HEK293 (cell line): ENCODE measurements around the gene EPHX1.

Experiments
- CTCF ChIA-PET: fragments of 350-600 bp; formaldehyde crosslinking; extraction: SDS; loops from one replicate; lab custom pipeline; 2021; ENCODE audit warnings: antibody characterized with exemption; lab: Yijun Ruan, JAX
- POLR2A ChIA-PET: fragments of 300-600 bp; formaldehyde crosslinking; extraction: SDS; loops from one replicate; lab custom pipeline; 2020; ENCODE audit warnings: antibody characterized with exemption, inconsistent platforms; lab: Yijun Ruan, JAX
- H3K27ac ChIP-seq: fragments of 200-500 bp; sonication (Bioruptor generic); 2 replicates; pipeline ENCODE4 v1.5.1; 2014; ENCODE audit warnings: low read depth, low read length, control low read depth, inconsistent platforms; ENCODE audit errors: extremely low read depth
- H3K36me3 ChIP-seq, 2 experiments: fragments of 200-500 bp in 1 of 2; sonication (Bioruptor generic) in 1 of 2; 1 replicate in 1 of 2; 2 replicates in 1 of 2; pipeline ENCODE4 v1.5.1; 2014 to 2017; ENCODE audit warnings: inconsistent platforms in 2 of 2, low read length in 2 of 2; ENCODE audit not compliant: control insufficient read depth in 2 of 2, insufficient read depth in 1 of 2
- H3K4me1 ChIP-seq: fragments of 200-500 bp; sonication (Bioruptor generic); 2 replicates; pipeline ENCODE4 v1.5.1; 2014; ENCODE audit warnings: mild to moderate bottlenecking, low read length, inconsistent platforms; ENCODE audit not compliant: control insufficient read depth, insufficient read depth
- H3K4me3 ChIP-seq: 2 replicates; pipeline ENCODE4 v1.5.1; 2011; ENCODE audit warnings: low read depth, mild to moderate bottlenecking, control low read depth, low read length, moderate library complexity
- H3K9me3 ChIP-seq: fragments of 200-500 bp; sonication (Bioruptor generic); 2 replicates; pipeline ENCODE4 v1.5.1; 2014; ENCODE audit warnings: low read depth, low read length, inconsistent platforms; ENCODE audit not compliant: control insufficient read depth, insufficient read depth
- CTCF ChIP-seq: fragments of 450-650 bp; formaldehyde crosslinking; IDR thresholded peaks from 2 replicates; pipeline ENCODE4 v1.5.1; 2016; ENCODE audit warnings: missing biosample characterization, missing genetic modification characterization
- GLI4 ChIP-seq: fragments of 450-650 bp; formaldehyde crosslinking; IDR thresholded peaks from 2 replicates; pipeline ENCODE4 v1.5.1; 2016; ENCODE audit warnings: missing biosample characterization, missing genetic modification characterization
- REPIN1 ChIP-seq: fragments of 450-650 bp; formaldehyde crosslinking; IDR thresholded peaks from 2 replicates; pipeline ENCODE4 v1.5.1; 2017; ENCODE audit warnings: missing biosample characterization, missing genetic modification characterization, low read depth
- ZBTB21 ChIP-seq: fragments of 450-650 bp; formaldehyde crosslinking; IDR thresholded peaks from 2 replicates; pipeline ENCODE4 v1.5.1; 2017; ENCODE audit warnings: missing biosample characterization, missing genetic modification characterization
- ZFP41 ChIP-seq: fragments of 450-650 bp; formaldehyde crosslinking; IDR thresholded peaks from 2 replicates; pipeline ENCODE4 v1.5.1; 2016; ENCODE audit warnings: missing biosample characterization, missing genetic modification characterization, borderline replicate concordance
- ZNF121 ChIP-seq: fragments of 450-650 bp; formaldehyde crosslinking; IDR thresholded peaks from 2 replicates; pipeline ENCODE4 v1.5.1; 2016; ENCODE audit warnings: missing biosample characterization, missing genetic modification characterization
- ZNF146 ChIP-seq: fragments of 450-650 bp; formaldehyde crosslinking; IDR thresholded peaks from 2 replicates; pipeline ENCODE4 v1.5.1; 2016; ENCODE audit warnings: missing biosample characterization, missing genetic modification characterization
- ZNF202 ChIP-seq: fragments of 450-650 bp; formaldehyde crosslinking; IDR thresholded peaks from 2 replicates; pipeline ENCODE4 v1.5.1; 2016; ENCODE audit warnings: missing biosample characterization, missing genetic modification characterization, borderline replicate concordance
- ZNF223 ChIP-seq: fragments of 450-650 bp; formaldehyde crosslinking; IDR thresholded peaks from 2 replicates; pipeline ENCODE4 v1.5.1; 2016; ENCODE audit warnings: missing biosample characterization, missing genetic modification characterization
- ZNF239 ChIP-seq: fragments of 450-650 bp; formaldehyde crosslinking; IDR thresholded peaks from 2 replicates; pipeline ENCODE4 v1.5.1; 2016; ENCODE audit warnings: missing biosample characterization, missing genetic modification characterization
- ZNF292 ChIP-seq: fragments of 450-650 bp; formaldehyde crosslinking; IDR thresholded peaks from 2 replicates; pipeline ENCODE4 v1.5.1; 2016; ENCODE audit warnings: low read depth, missing biosample characterization, missing genetic modification characterization, borderline replicate concordance
- ZNF335 ChIP-seq: fragments of 450-650 bp; formaldehyde crosslinking; conservative IDR thresholded peaks from 2 replicates; pipeline ENCODE4 v1.5.1; 2016; ENCODE audit warnings: missing biosample characterization, missing genetic modification characterization
- ZNF398 ChIP-seq: fragments of 450-650 bp; formaldehyde crosslinking; IDR thresholded peaks from 2 replicates; pipeline ENCODE4 v1.5.1; 2017; ENCODE audit warnings: missing biosample characterization, missing genetic modification characterization
- ZNF423 ChIP-seq: fragments of 450-650 bp; formaldehyde crosslinking; IDR thresholded peaks from 2 replicates; pipeline ENCODE4 v1.5.1; 2016; ENCODE audit warnings: missing biosample characterization, missing genetic modification characterization
- ZNF488 ChIP-seq: fragments of 450-650 bp; formaldehyde crosslinking; IDR thresholded peaks from 2 replicates; pipeline ENCODE4 v1.5.1; 2016; ENCODE audit warnings: missing biosample characterization, missing genetic modification characterization
- ZNF558 ChIP-seq: fragments of 450-650 bp; formaldehyde crosslinking; IDR thresholded peaks from 2 replicates; pipeline ENCODE4 v1.5.1; 2016; ENCODE audit warnings: missing biosample characterization, missing genetic modification characterization
- ZNF561 ChIP-seq: fragments of 450-650 bp; IDR thresholded peaks from 2 replicates; pipeline ENCODE4 v1.5.1; 2018; ENCODE audit warnings: missing biosample characterization, missing genetic modification characterization, borderline replicate concordance
- ZNF623 ChIP-seq: fragments of 450-650 bp; formaldehyde crosslinking; IDR thresholded peaks from 2 replicates; pipeline ENCODE4 v1.5.1; 2016; ENCODE audit warnings: missing biosample characterization, missing genetic modification characterization
- ZNF747 ChIP-seq: fragments of 450-650 bp; formaldehyde crosslinking; IDR thresholded peaks from 2 replicates; pipeline ENCODE4 v1.5.1; 2016; ENCODE audit warnings: missing biosample characterization, missing genetic modification characterization
- ZNF76 ChIP-seq: fragments of 450-650 bp; formaldehyde crosslinking; IDR thresholded peaks from 2 replicates; pipeline ENCODE4; 2016; ENCODE audit warnings: low read depth, missing biosample characterization, missing genetic modification characterization, borderline replicate concordance
- ZSCAN30 ChIP-seq: fragments of 450-650 bp; IDR thresholded peaks from 2 replicates; pipeline ENCODE4 v1.5.1; 2018; ENCODE audit warnings: missing biosample characterization, mild to moderate bottlenecking, missing genetic modification characterization, moderate library complexity
- TF ChIP-seq, protein P1 (sequence below): fragments of 450-650 bp; formaldehyde crosslinking; IDR thresholded peaks from 2 replicates; pipeline ENCODE4 v1.5.1; 2016; ENCODE audit warnings: missing biosample characterization, missing genetic modification characterization
- TF ChIP-seq, protein P2 (sequence below): fragments of 450-650 bp; formaldehyde crosslinking; IDR thresholded peaks from 2 replicates; pipeline ENCODE4 v1.5.1; 2016; ENCODE audit warnings: missing biosample characterization, missing genetic modification characterization
- TF ChIP-seq, protein P3 (sequence below): fragments of 450-650 bp; formaldehyde crosslinking; IDR thresholded peaks from 2 replicates; pipeline ENCODE4 v1.5.1; 2017; ENCODE audit warnings: missing biosample characterization, missing genetic modification characterization
- TF ChIP-seq, protein P4 (sequence below): fragments of 450-650 bp; formaldehyde crosslinking; IDR thresholded peaks from 2 replicates; pipeline ENCODE4 v1.5.1; 2017; ENCODE audit warnings: missing biosample characterization, missing genetic modification characterization
- TF ChIP-seq, protein P5 (sequence below): fragments of 450-650 bp; formaldehyde crosslinking; IDR thresholded peaks from 2 replicates; pipeline ENCODE4 v1.5.1; 2016; ENCODE audit warnings: missing biosample characterization, missing genetic modification characterization, low read depth

Gene EPHX1

DNA sequence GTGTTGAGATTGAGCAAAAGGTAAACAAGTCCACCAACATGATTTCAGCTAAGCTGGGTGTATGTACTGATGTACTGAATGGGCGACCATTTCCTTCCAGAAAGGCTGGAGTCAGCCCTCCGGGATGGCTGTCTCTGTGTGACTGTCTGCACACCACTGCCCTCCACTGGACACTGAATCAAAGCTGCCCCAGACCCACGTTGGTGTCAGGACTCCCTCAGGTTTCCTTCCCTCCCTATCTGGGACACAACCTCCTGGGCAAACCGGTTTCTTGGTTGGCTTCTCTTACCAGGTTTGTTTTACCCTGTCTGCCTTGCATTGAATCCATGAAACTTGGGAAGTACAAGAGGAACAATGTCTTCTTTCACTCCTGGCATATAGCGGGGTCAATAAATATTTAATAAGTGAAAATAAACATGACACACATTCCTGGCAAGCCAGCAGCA is 37.6 kb upstream of the EPHX1 start:
- no peaks in the 10 kb centered on the region for H3K9me3 ChIP-seq
- no peak overlapping the region for H3K27ac ChIP-seq
- H3K4me1 ChIP-seq: peaks cover 11% of the 10 kb centered on the region
- ChIA-PET CTCF (interaction anchor here (0.6 to 25.5 kb wide), 87 partner anchors 9 to 293 kb away, joined by 3 to 567 read pairs (median 5); partner anchors contain the start of genes ENAH, EPHX1 and PYCR2), POLR2A (interaction anchor here (0.7 to 5.0 kb wide), 15 partner anchors 10 to 291 kb away, joined by 3 to 41 read pairs (median 4); partner anchors contain the start of genes ENAH, EPHX1 and PYCR2)
- H3K36me3 ChIP-seq: no peaks in the 10 kb centered on the region
- H3K4me3 ChIP-seq: no peak overlapping the region
- no peak for TF ChIP-seq ZNF423 (tag by site-specific recombination)
- TF ChIP-seq, protein P1, sequence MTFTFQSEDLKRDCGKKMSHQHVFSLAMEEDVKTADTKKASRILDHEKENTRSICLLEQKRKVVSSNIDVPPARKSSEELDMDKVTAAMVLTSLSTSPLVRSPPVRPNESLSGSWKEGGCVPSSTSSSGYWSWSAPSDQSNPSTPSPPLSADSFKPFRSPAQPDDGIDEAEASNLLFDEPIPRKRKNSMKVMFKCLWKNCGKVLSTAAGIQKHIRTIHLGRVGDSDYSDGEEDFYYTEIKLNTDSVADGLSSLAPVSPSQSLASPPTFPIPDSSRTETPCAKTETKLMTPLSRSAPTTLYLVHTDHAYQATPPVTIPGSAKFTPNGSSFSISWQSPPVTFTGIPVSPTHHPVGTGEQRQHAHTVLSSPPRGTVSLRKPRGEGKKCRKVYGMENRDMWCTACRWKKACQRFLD (tag by site-specific recombination): no peak
- TF ChIP-seq ZNF239 (tag by site-specific recombination): no peak
- TF ChIP-seq ZNF558 (tag by site-specific recombination): no peak
- TF ChIP-seq, protein P2, sequence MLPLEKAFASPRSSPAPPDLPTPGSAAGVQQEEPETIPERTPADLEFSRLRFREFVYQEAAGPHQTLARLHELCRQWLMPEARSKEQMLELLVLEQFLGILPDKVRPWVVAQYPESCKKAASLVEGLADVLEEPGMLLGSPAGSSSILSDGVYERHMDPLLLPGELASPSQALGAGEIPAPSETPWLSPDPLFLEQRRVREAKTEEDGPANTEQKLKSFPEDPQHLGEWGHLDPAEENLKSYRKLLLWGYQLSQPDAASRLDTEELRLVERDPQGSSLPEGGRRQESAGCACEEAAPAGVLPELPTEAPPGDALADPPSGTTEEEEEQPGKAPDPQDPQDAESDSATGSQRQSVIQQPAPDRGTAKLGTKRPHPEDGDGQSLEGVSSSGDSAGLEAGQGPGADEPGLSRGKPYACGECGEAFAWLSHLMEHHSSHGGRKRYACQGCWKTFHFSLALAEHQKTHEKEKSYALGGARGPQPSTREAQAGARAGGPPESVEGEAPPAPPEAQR (tag by site-specific recombination): no peak
- no peak for TF ChIP-seq ZNF76
- TF ChIP-seq, protein P3, sequence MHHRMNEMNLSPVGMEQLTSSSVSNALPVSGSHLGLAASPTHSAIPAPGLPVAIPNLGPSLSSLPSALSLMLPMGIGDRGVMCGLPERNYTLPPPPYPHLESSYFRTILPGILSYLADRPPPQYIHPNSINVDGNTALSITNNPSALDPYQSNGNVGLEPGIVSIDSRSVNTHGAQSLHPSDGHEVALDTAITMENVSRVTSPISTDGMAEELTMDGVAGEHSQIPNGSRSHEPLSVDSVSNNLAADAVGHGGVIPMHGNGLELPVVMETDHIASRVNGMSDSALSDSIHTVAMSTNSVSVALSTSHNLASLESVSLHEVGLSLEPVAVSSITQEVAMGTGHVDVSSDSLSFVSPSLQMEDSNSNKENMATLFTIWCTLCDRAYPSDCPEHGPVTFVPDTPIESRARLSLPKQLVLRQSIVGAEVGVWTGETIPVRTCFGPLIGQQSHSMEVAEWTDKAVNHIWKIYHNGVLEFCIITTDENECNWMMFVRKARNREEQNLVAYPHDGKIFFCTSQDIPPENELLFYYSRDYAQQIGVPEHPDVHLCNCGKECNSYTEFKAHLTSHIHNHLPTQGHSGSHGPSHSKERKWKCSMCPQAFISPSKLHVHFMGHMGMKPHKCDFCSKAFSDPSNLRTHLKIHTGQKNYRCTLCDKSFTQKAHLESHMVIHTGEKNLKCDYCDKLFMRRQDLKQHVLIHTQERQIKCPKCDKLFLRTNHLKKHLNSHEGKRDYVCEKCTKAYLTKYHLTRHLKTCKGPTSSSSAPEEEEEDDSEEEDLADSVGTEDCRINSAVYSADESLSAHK (tag by site-specific recombination): no peak
- peak; percentile 80; the same call in 1 of the 2 replicates for TF ChIP-seq ZNF561 (tag by site-specific recombination)
- TF ChIP-seq ZNF292 (tag by site-specific recombination): no peak
- peak; percentile 19; the same call in 1 of the 2 replicates for TF ChIP-seq REPIN1
- TF ChIP-seq, protein P4, sequence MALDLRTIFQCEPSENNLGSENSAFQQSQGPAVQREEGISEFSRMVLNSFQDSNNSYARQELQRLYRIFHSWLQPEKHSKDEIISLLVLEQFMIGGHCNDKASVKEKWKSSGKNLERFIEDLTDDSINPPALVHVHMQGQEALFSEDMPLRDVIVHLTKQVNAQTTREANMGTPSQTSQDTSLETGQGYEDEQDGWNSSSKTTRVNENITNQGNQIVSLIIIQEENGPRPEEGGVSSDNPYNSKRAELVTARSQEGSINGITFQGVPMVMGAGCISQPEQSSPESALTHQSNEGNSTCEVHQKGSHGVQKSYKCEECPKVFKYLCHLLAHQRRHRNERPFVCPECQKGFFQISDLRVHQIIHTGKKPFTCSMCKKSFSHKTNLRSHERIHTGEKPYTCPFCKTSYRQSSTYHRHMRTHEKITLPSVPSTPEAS (tag by site-specific recombination): no peak
- TF ChIP-seq ZNF223 (tag by site-specific recombination): no peak
- TF ChIP-seq, protein P5, sequence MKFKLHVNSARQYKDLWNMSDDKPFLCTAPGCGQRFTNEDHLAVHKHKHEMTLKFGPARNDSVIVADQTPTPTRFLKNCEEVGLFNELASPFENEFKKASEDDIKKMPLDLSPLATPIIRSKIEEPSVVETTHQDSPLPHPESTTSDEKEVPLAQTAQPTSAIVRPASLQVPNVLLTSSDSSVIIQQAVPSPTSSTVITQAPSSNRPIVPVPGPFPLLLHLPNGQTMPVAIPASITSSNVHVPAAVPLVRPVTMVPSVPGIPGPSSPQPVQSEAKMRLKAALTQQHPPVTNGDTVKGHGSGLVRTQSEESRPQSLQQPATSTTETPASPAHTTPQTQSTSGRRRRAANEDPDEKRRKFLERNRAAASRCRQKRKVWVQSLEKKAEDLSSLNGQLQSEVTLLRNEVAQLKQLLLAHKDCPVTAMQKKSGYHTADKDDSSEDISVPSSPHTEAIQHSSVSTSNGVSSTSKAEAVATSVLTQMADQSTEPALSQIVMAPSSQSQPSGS (tag by site-specific recombination): no peak
- no peak for TF ChIP-seq ZNF202 (tag by site-specific recombination)
- no peak for TF ChIP-seq ZNF121 (tag by site-specific recombination)
- no peak for TF ChIP-seq ZNF398 (tag by site-specific recombination)
- TF ChIP-seq ZNF335 (tag by site-specific recombination): peak; percentile 33
- TF ChIP-seq ZNF488 (tag by site-specific recombination): no peak
- peak; percentile 97 for TF ChIP-seq CTCF (tag by site-specific recombination)
- 0 out of 2 replicates have a peak, but pooled peaks have one; percentile 7 for TF ChIP-seq ZBTB21 (tag by site-specific recombination)
- TF ChIP-seq ZFP41 (tag by site-specific recombination): no peak
- TF ChIP-seq ZNF623: no peak
- peak; percentile 84 for TF ChIP-seq ZSCAN30 (tag by site-specific recombination)
- no peak for TF ChIP-seq ZNF146 (tag by site-specific recombination)
- TF ChIP-seq ZNF747 (tag by site-specific recombination): no peak
- no peak for TF ChIP-seq GLI4 (tag by site-specific recombination)
